ENCODE results near the gene PARL.

Gene PARL, protein sequence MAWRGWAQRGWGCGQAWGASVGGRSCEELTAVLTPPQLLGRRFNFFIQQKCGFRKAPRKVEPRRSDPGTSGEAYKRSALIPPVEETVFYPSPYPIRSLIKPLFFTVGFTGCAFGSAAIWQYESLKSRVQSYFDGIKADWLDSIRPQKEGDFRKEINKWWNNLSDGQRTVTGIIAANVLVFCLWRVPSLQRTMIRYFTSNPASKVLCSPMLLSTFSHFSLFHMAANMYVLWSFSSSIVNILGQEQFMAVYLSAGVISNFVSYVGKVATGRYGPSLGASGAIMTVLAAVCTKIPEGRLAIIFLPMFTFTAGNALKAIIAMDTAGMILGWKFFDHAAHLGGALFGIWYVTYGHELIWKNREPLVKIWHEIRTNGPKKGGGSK

GRCh38 chr3:183884427-183885296 lies at the start of gene PARL:
Gene PARL (minus strand): TSS chr3:183884880. CDS start chr3:183884846, 34 bp downstream.
- DNase-seq (ENCODE audit: low read depth) = peak; percentile 51

DNA sequence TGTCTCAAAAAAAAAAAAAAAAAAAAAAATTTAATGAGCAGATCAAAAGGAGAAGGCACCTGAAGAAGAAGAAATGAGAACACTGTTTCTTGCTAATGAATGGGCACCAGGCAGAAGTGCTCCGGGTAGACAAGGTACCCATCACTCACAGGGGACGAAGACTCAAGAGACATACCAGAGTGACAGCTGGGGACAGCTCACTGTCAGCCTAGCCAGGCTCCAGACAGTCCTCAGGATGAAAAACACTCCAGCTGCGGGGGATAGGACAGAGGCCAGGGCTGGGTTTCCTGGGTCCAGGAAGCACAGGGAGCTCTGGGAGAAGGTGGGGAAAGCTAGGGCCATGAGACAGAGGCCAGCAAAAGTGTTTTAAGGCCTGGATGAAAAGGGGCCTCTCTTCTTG lies 48.5 kb upstream of the PARL start:
- DNase-seq (ENCODE audit: low read depth) = no peak

GRCh38 chr3:183931881-183932280 lies 47.2 kb upstream of the PARL start:
- DNase-seq (ENCODE audit: low read depth) = no peak

DNA sequence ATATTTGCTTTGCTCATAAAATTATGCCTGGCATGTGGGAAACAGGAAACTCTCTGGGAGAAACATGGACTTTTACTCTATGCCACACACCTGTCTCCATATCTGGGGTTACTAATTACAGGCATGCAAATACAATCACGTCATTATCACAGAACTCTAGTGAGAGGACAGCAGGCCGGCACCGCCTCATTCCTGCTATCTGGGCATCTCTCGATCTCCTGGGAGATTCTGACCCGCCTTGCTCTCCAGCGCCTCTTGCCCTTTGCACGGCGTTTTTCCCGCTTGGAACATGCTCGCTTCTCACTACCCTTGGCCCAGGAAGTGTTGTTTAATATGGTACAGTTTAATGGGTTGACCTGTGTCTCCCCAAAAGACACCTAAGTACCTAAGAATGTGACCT lies 45.4 kb upstream of the PARL start:
- no peak for DNase-seq (ENCODE audit: low read depth)

DNA sequence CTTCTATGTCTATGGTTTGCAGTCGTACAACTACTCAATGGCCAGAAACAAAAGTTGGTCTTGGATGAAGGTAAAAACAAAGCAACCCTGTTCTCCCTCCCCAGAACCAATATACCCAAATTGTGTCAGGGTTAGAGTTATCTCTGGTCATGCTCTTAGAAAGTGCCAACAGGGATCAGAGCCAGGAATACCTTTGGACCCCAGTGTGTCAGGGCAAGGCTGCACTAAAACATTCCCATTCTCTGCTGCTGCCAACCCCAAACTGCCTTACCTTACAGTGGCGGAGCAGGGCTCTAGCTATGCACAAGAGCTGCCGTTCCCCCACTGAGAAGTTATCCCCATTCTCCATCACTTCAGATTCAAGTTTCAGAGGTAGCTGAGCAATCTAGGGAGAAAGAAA lies 42.4 kb upstream of the PARL start:
- no peak for DNase-seq (ENCODE audit: low read depth)

GRCh38 chr3:183924956-183925355 lies 40.3 kb upstream of the PARL start:
- no peak for DNase-seq (ENCODE audit: low read depth)

DNA sequence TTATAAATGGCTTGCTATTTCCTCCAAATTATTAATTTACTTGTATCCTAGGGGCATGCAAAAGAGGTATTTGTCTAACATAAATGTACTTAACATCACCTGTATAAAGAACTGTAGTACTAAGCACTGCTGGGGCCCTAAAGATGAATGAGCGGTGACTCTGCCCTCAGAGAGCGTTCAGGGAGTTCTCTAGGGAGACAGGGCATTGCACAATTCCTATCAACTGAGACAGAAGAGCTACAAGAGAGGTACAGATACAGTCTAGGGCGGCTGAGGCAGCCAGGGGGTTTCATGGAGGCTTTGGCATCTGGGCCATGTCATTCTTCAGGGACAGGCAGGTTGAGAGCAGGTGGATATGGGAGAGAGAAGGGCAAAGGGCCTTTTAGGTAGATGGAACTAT lies 39.9 kb upstream of the PARL start:
- DNase-seq (ENCODE audit: low read depth) = no peak

- DNase-seq (ENCODE audit: low read depth) = no peak
These were observed 37.7 kb upstream of the PARL start for GRCh38 chr3:183922421-183922820.

DNA sequence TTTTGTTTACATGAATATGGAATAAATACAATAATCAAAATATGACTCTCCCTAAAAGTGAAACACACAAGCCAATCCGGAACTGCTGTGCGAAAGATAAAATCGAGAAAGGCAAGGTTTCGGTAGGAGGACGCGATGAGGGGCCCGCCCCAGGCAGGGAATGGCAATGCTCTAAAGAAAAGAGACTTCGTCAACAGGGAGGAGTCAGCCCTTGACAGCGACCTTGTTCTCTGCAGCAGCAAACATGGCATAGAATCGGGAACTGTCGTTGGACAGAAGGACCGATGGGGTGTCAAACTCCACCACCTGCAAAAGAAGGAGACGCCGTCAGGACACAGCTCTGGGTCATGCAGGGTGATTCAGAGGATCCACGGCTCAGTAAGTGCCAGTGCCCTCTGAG lies 36.4 kb upstream of the PARL start:
- no peak for DNase-seq (ENCODE audit: low read depth)

GRCh38 chr3:183920416-183920815 lies 35.7 kb upstream of the PARL start:
- DNase-seq (ENCODE audit: low read depth) = no peak

DNA sequence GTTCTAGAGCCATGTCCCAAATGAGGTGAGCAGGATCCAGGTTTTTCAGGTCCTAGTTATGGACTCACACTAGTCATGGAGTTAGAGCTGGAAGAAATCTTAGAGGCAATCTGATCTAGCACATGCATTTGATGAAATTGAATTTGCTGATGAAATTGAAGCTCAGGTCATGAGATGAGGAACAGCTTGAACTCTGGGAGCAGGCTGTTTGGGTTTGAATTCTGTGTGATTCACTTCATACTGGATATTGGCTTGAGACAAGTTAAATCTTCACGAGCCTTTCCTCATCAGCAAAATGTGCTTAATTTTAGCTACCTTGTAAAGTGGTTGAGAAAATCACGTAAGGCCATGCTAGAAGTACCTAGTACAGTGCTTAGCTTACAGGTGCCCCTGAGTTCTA lies 33.5 kb upstream of the PARL start:
- no peak for DNase-seq (ENCODE audit: low read depth)

- DNase-seq (ENCODE audit: low read depth) = no peak
These were observed 33.1 kb upstream of the PARL start for GRCh38 chr3:183917776-183918175.

GRCh38 chr3:183914856-183915255 lies 30.2 kb upstream of the PARL start:
- DNase-seq (ENCODE audit: low read depth) = no peak

DNA sequence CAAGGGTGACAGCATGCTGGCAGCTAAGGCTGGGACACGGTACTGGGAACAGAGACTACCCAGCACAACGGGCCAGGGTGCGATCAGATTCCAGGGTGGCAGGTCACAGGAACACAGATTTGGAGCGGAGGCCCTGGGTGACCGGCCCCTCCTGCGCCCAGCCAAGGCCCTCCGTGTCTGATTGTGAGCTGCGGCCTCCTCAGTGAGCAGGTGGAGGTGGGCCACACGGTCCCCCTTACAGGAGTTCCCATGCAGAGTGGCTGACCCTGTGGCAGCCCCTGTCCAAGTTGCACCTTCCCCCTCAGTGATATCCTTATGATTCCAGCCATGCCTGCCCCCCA lies 28.9 kb upstream of the PARL start:
- DNase-seq (ENCODE audit: low read depth) = no peak

DNA sequence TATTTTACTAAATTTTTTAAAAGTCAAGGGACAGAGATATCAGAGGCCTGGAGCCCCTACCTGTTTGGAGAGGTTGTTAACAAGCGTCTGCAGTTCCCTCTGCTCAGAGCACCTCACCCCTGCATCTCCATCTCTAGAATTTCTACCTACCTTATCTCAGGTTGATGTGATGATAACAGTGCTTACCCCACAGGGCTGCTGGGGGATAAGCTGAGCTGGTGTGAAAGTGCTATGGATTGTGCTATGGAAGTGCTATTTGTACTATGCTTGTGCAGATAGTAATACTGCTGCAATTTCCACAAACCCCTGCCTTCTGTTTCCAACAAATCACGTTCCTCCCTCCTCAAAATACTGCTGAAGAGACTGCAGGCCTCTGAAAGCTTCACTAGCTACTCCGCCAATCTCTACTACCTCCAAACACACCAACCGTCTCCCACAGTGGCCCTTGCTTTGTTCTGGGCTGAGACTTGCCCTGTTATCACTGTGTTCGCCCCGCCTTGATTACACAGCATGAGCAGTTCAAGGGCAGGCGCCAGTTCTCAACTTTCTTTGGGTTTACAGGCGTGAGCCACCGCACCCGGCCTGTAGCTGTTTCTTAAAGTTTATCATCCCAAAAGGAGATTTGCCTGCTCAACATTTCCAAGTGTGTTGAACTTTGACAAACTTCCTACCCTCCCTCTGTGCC lies 28.4 kb upstream of the PARL start:
- no peak for DNase-seq (ENCODE audit: low read depth)

DNA sequence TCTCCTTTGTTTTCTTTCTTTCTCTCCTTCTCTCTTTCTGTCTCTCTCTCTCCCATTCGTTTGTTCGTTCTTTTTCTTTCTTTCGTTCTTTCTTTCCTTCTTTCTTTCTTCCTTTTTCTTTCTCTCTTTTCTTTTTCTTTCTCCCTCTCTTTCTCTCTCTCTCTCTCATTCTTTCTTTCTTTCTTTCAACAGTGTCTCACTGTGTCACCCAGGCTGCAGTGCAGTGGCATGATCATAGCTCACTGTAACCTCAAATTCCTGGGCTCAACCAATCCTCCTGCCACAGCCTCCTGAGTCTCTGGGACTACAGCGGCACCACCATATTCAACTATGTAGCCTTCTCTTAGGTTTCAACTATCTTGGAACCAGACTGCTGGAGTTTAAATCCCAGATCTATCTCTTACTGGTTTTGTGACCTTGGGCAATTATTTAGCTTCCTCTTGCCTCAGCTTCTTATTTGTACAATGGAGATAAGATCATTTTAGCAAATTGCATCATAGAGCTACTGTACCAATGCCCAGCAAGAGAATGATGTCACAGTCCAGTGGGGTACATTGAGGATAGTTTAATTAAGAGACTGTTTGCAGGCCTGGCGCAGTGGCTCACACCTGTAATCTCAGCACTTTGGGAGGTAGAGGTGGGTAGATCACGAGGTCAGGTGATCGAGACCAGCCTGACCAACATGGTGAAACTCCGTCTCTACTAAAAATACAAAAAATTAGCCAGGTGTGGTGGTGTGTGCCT lies 27.3 kb upstream of the PARL start:
- no peak for DNase-seq (ENCODE audit: low read depth)

- no peak for DNase-seq (ENCODE audit: low read depth)
These were observed 26.4 kb upstream of the PARL start for GRCh38 chr3:183911087-183911486.

DNA sequence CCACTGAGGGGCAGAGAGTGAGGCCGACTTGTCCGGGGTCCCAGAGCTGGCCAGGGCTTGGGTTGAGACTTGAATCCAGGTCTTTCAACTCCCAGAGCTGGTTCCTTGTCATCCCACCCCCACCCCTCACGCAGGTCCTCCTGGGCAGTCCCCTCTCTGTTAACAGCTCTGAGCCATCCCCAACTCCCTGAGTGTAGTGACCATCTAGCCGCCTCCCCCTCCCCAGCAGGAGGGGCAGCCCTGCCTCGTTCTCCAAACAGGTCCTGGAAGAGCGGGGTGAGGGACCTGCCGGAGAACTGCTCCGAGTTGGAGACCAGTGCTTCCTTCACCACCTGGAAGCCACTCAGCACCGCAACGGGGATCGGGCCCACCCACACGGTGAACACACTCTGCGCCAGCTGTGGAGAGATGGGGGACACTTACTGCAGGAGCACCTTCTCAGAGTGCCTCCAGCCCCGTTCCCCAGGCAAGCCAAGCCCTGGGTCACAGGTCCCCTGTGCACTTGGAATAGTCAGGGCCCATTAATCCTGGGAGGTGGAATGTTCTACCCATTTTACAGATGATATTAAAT lies 24.4 kb upstream of the PARL start:
- no peak for DNase-seq (ENCODE audit: low read depth)

DNA sequence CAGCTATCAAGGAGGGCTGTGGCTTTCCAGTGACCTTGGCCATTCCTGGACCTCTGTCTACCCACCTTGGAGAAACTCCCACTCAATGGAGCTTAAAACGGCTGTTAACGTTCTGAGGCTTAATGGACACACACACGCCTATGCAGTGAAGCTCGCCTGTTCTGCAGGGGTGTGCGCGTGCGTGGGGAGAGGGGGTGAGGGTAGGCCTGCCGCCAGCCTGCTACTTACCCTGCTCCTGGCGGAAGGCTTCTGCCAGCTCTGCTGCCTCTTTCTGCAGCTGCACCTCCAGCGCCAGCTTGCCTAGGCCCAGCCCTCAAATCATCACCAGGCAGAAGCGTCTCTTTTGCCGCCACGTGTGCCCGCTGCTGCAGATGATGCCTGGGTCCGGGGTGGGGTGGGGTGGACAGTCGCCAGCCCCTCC lies 23.2 kb upstream of the PARL start:
- no peak for DNase-seq (ENCODE audit: low read depth)

DNA sequence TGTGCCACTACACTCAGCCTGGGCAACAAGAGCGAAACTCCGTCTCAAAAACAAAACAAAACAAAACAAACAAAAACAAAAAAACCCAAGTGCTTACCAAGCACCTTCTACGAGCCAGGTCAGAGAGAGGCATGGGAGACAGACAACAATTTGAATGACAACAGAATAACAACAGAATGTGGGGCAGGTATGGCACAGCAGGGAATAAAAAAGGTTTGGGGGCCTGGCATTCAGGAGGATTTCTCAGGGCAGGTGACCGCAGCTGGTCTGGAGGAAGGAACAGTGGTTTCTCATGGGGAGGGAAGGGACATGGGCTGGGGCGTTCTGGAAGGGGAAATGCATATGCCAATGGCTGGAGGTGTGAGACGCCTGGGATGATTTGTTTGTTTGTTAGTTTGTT lies 22.5 kb upstream of the PARL start:
- DNase-seq (ENCODE audit: low read depth) = no peak

DNA sequence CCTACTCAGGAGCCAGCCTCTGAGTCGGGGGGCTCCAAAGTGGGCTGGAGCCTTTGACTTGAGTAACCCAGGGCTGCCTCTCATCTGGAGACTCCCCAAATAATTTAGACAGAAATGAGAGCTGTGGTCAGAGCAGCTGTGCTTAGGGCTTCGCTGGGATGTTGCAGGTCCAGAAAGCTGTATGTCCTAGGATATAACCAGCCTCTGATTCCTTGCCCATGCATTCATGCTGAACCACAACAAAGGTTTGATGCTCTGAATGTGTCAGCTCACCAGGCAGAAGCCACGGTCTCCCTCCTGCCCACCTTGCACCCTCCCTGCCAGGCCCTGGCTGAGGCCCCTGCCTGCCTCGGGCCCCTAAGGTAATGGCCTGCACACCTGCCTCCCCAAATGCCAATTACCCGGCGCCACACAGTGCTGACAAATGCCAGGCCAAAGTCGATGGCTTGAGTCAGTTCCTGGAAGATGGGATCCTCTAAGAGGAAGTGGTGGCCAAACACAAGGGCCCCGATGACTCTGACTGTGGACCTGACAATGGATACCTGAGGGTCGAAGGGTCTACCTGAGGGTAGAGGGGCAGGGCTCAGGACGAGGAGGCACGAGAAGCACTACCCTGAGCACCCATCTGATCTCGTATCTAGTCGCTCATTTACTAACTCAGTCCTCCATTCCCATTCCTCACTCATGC lies 21.7 kb upstream of the PARL start:
- DNase-seq (ENCODE audit: low read depth) = no peak

Data from GM04503 (cell line).